Upper lobe of left lung (tissue), 4 donors: ENCODE data around the gene ADI1.

Experiments
- CTCF ChIP-seq, 6 experiments: fragments of 450-650 bp in 4 of 6; fragments of 200-600 bp in 2 of 6; sonication (generic) in 2 of 6; IDR thresholded peaks; one replicate each; pipeline ENCODE4 v1.5.1; 2016 to 2019; ENCODE audit warnings: antibody characterized with exemption in 6 of 6
- POLR2A ChIP-seq, 4 donors: fragments of 450-650 bp; IDR thresholded peaks; one replicate each; pipeline ENCODE4 v1.5.1; 2016 to 2017; ENCODE audit warnings: antibody characterized with exemption in 4 of 4, mild to moderate bottlenecking in 2 of 4

DNA sequence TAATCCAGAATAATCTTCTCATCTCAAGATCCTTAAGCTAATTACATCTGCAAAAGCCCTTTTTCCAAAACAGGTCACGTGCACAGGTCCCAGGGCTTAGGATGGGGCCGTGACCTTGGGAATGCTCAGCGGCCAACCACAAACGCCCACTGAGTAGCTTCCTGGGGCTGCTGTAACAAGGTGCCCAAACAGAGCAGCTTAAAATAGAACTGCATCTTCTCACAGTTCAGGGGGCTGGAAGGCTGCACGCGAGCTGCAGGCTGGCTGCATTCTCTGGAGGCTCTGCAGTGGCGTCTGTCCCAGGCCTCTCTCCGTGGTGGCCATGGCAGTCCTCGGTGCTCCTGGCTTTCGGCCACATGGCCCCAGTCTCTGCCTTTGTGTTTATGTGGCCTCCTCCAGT is 31.9 kb downstream of the ADI1 start:
- TF ChIP-seq CTCF (IDR thresholded peaks at IDR 0.05) (no peak), POLR2A (IDR thresholded peaks at IDR 0.05) (no peak)
